ENCODE data around the gene OXTR.
"Not testable (repeated sequence)": the region's sequence is repeated elsewhere in the genome, so short reads cannot be mapped to it uniquely, and the experiment has no call there.

OXTR gene

GRCh38 chr3:8741581-8742261 lies 27.7 kb downstream of the OXTR start:
- no peak for DNase-seq (ENCODE audit: low spot score)

DNA sequence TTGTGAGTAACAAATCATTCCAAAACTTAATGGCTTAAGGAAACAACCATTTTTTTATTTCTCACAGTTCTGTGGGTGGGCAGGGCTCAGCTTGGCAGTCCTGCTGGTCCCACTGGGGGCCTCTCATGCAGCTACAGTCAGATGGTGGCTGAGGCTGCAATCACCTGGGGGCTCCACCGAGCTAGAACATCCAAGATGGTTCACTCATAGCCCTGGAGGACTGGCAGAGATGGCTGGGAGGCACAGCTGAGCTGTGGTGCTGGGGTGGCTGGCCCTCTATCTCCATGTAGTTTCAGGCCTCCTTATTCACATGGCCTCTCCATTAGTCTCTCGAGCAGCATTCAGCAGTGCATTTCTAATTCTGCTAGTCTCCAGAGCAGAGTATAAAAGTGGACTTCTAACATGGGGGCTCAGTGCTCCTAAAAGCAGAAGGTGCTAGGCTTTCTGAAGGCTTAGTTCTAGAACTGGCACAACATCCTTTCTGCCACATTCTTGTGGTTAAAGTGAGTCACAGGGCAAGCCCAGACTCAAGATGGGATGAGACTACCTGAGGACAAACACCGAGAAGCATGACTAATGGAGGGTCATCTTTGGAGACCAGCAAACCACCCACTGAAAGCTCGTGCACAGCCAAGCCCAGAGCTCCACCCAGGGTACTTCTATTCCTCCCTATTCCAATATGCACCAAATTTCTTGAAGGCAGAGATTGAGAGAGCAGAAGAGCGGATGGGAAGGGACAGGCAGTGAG lies 29.5 kb downstream of the OXTR start:
- no peak for DNase-seq (ENCODE audit: low spot score)

DNA sequence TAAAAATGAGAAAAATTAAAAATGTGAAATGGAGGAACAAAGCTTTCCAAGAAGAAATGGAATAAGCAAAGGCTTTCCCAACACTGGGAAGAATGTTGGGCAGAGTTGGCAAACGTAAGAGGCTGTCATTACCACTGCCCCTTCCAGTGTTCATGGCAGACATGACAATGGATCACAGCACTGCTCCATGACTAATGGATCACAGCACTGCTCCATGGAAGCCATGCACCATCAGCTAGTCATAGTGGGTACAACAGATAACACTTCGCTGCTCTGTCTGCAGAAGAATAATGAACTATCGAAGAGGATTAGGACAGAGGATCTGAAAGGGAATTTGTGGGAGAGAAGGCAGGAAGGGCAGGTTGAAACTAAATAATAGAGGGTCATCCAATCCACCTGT lies 30.8 kb downstream of the OXTR start:
- DNase-seq (ENCODE audit: low spot score): no peak

DNA sequence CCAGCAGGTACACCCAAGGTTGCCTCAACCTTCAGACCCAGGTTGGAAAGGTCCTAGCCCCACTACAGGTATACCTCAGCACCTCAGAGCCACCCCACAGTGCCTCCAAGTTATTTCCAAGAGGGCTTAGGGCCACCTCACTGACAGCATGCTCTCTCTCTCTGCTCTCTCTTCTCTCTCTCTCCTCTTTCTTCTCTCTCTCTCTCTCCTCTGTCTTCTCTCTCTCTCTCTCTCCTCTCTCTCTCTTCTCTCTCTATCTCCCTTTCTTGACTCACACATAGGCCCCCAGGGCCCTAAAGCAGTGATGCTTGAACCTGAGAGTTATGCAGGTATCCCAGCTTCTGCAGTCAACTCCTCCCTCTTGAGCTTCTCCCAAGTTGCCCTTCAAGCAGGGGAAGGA lies 31.6 kb downstream of the OXTR start:
- no peak for DNase-seq (ENCODE audit: low spot score)

DNA sequence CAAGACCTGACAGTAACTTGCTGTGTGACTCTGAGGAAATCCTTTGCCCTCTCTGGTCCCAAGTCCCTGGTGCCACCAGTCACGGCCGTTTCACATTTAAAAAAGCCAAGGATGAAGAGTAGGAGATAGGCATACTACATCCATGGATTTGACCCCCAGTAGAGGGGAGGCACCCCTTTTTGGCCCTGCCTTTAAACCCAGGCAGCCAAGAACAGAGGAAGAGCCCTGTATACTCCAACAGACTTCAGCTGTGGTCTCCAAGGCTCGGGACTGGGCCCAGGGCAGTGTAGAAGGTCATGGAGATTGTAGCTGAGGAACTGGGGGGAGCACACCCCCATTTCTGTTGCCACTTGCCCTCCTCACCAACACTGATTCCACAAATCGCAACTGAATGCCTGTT lies 32.1 kb downstream of the OXTR start:
- DNase-seq (ENCODE audit: low spot score): no peak

- no peak for DNase-seq (ENCODE audit: low spot score)
These were observed 33.0 kb downstream of the OXTR start for GRCh38 chr3:8736436-8736835.

GRCh38 chr3:8734908-8735307 lies 34.5 kb downstream of the OXTR start:
- no peak for DNase-seq (ENCODE audit: low spot score)

- no peak for DNase-seq (ENCODE audit: low spot score)
These were observed 35.1 kb downstream of the OXTR start for GRCh38 chr3:8734137-8734878.

DNA sequence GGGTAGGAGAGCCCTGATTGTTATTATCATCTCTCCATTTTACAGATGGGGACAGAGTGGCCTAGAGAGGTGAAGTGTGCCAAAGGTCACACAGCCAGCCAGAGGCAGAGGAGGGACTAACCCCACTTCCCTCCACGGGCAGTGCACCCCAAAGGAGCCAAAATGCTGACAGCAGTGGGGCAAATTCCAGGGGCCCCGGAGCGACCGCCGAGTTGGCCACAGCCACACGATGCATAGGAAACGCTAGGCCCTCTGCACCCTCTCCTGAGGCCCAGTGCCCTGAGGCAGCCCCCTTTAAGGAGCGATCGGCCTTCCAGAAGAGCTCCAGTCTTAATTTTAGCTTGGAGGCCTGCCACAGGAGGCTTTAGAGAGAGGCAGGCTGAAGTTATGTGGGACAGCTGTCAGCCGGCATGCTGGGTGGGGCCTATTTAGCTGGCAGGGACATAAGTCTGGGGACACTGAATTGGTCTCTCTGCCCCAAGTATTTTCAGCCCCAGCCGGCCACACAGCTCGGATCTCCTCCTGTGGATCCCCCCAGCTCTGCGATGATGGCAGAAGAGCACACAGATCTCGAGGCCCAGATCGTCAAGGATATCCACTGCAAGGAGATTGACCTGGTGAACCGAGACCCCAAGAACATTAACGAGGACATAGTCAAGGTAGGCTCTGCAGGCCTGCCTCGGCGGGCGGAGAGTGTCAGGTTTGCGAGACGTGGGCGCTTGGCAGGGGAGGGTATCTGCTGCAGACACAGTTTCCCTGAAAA lies 35.9 kb downstream of the OXTR start, which contains the start of gene CAV3:
TSS of gene CAV3 (plus strand) at position 471 of the 763 bp plus-strand sequence. CDS start at position 546, 75 bp downstream.
- no peak for DNase-seq (ENCODE audit: low spot score)

DNA sequence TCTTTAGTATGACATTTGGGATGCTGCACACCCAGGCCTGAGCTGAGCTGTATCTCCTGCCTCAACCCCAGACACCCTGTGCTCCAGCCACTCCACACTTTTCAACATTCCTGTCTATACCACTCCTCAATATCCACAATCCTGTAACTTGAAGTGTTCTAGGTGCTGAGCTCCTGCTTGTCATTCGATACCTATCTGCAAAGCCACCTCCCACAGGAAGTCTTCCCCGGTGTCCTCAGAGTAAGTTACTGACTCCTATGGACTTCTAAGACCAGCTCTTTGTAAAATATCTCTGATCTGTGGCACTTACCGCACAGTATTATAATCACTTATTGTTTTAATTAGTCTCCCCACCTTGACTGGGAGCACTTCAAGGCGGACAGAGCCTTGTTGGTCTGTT lies 37.0 kb downstream of the OXTR start:
- no peak for DNase-seq (ENCODE audit: low spot score)

DNA sequence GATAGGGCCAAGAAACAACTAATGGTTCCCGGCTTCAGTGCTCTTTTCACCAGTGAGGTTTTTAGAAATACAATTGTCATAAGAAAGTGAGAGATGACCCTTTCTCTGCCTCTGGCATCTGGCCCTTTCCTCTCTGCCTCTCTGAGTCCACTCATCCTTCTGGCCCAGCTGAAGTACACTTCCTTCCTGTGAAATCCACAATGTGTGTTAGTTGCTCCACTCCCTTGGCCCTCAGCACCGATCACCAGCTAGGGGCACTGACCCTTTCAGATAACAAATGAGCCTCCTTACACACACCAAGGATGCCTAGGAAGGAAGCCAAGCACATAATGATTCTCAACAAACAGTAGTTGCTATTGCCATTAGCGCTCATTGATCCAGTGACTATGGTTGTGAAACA lies 38.8 kb downstream of the OXTR start:
- DNase-seq (ENCODE audit: low spot score): no peak

DNA sequence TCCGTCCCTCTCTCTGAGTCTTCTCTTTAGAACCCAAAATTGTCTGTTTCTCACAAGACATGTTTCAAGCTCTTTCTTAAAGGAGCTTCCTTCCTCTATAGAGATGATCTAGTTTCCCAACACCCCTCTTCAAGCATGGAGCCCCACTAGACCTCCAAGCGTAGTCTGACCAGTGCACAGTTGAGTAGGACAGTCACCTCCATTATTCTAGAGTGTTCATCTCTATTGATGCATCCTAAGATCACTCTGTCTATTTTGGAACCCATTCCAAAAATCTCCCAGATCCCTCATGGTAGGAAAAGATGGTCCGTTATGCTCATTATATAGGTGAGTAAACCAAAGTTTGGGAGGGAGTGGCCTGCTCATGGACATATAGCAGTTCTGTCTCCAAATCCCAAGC lies 39.9 kb downstream of the OXTR start:
- DNase-seq (ENCODE audit: low spot score): no peak

GRCh38 chr3:8727605-8728512 lies 41.6 kb downstream of the OXTR start:
- DNase-seq (ENCODE audit: low spot score): no peak

DNA sequence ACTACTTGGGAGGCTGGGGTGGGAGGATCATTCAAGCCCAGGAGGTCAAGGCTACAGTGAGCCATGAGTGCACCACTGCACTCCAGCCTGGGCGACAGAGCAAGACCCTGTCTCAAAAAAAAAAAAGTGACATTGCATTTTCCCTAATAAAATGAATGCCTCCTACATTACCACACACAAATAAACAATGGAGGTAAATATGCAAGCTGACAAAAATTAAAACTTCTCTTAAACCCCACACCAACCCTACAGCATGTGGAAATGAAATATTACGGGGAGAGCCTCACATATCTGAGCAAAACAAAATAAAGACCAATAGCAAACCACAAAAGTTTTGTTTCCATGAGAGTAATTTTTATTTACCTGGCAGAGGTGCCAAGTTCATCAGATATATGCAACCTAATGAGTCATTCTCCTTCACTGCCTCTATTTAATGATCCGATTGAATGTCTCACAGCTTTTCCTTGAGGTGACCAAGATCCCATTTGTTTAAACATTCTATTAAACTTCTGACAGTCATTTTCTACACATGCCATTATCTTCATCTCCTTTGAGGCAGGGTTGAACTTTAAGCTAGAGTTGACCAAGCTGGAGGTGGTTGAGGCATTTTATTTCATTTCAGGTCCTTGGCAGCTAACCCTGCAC lies 45.2 kb downstream of the OXTR start:
- no peak for DNase-seq (ENCODE audit: low spot score)

DNA sequence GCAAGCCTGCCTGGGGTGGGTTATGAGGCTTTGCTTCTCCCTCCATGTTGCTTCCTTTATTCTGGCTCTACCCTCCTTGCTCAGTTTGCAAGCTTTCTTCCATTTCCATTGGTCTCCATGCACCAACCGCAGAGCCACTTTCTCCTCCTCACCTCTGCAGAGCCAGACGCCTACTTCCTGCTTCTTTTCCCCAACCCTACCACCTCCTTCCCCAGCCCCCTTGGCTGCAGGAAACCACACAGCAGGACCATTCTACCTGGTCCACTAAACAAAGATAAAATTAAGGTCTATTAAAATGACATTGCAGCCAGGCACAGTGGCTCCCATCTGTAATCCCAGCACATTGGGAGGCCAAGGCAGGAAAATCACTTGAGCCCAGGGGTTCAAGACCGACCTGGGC lies 45.8 kb downstream of the OXTR start:
- DNase-seq (ENCODE audit: low spot score): no peak

- no peak for DNase-seq (ENCODE audit: low spot score)
These were observed 46.6 kb downstream of the OXTR start for GRCh38 chr3:8722808-8723207.

- not testable (repeated sequence) for DNase-seq (ENCODE audit: low spot score)
These were observed 53.7 kb downstream of the OXTR start for GRCh38 chr3:8715757-8716156.

DNA sequence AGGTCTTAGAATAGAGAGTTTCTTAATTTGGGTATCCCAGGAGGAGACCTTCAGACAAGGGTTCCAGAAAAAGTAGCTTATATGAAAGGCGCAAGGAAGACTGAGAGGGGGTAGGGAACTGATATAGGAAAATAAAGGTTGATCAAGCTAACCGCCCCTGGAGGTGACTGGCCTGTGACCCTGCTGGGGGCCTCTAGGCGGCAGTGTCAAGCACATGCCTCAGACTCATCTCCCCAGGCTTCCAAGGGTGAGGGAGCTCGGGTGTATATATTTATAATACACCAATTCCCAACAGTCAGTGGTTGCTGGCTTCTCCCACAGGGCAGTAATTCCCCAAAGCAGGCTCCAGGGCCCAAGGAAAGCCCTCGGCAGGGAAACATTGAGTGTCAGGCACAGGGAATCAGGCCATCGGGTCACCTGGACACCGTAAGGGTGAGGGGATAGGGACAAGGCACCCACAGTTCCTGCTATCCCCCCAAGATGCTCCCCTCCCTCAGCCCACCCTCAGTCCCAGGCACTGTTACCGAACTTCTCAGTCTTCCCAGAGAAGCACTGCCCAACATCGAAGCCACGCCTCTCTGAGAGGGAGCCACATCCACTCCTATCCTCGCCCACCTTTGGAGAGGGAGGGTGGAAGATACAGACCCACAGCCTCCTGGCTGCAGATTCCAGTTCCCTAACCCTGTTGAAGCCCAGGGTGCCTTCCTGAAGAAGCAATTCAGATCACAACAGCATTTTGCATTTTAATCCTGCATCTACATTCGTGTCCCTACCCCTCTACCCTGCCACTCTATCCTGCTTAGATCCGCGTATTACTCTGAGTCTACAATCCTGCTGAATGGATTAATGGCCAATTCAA lies 55.3 kb downstream of the OXTR start:
- no peak for DNase-seq (ENCODE audit: low spot score)

DNA sequence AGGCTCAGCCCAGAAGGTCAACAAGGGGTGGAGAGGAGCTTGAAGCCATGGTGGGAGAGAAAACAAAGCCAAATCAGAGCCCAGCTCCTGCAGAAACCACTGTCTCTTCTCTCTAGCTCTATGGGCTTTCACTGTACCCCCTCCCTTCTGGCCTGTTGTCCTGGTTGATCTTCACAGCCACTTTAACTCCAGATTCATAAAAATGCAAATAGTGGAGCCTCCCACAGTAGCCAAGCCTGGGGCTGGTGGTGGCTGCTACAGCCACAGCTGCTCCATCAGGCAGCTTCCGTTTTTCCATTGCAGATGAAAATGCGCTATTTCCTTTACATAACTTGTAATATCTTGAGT lies 56.5 kb downstream of the OXTR start:
- no peak for DNase-seq (ENCODE audit: low spot score)
